Measurements from ENCODE around the gene GDF9.

DNA sequence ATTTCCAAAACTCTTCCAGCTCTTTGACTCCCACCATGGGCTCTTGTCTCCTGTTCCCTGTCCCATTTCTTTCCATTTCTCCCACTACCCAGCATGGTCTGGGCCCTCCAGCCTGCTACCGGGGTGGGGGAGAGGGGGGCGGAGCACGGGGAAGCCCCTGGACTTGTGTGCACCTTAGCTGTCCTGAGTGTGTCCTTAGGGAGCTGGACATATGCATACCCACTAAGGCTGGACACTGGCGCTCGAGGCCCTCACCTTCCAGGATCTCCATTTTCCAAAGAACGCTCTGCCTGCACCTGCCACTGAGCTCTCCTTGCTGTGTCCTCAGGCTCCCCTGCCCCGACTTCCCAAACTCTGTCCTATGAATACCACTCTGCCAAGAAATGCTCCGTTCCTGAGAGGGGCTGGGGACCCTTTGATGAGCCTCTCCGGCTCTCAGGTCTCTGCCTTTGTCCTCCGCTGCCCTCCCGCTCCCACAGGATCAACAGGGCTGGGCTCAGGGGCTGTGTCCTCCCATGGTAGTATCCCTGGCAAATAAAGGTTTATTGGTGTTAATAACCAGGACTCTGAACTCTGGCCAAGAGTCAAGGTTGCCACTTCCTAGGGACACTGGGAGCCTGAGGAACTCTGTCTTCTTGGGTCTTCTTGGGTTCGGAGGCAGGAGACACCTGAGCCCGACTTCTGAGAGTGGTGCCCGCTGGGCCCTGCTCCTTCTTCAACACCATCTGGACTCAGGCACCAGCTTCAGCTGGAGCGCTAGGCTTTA, 35.0 kb downstream of the GDF9 start:
- TF ChIP-seq, protein P1, sequence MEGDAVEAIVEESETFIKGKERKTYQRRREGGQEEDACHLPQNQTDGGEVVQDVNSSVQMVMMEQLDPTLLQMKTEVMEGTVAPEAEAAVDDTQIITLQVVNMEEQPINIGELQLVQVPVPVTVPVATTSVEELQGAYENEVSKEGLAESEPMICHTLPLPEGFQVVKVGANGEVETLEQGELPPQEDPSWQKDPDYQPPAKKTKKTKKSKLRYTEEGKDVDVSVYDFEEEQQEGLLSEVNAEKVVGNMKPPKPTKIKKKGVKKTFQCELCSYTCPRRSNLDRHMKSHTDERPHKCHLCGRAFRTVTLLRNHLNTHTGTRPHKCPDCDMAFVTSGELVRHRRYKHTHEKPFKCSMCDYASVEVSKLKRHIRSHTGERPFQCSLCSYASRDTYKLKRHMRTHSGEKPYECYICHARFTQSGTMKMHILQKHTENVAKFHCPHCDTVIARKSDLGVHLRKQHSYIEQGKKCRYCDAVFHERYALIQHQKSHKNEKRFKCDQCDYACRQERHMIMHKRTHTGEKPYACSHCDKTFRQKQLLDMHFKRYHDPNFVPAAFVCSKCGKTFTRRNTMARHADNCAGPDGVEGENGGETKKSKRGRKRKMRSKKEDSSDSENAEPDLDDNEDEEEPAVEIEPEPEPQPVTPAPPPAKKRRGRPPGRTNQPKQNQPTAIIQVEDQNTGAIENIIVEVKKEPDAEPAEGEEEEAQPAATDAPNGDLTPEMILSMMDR (IDR thresholded peaks at IDR 0.05) = no peak
- no peak for TF ChIP-seq POLR2A (IDR thresholded peaks at IDR 0.05)
- no peak for TF ChIP-seq EP300 (IDR thresholded peaks at IDR 0.05)
